Astrocyte of the hippocampus (primary cell): Measurements from ENCODE around the gene GPR180.
"Not testable (repeated sequence)": the region's sequence is repeated elsewhere in the genome, so short reads cannot be mapped to it uniquely, and the experiment has no call there.

Experiments
- DNase-seq: peaks from one replicate; pipeline ENCODE4 v3.0.0; 2011; ENCODE audit warnings: low read depth, low spot score

GPR180 gene

DNA sequence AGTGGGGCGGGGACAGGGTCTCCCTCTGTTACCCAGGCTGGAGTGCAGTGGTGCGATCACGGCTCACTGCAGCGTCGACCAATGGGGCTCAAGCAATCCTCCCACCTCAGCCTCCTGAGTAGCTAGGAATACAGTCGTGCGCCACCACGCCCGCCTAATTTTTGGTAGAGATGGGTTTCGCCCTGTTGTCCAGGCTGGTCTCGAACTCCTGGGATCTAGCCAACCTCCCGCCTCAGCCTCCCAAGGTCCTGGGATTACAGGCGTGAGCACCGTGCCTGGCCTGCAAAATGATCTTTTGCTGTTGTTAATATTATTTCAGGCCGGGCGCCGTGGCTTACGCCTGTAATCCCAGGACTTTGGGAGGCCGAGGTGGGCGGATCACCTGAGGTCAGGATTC is 5.1 kb upstream of the GPR180 start:
- no peak for DNase-seq

- DNase-seq: peak; percentile 5
Observed at GRCh38 chr13:94598281-94598680, 3.4 kb upstream of the GPR180 start.

DNA sequence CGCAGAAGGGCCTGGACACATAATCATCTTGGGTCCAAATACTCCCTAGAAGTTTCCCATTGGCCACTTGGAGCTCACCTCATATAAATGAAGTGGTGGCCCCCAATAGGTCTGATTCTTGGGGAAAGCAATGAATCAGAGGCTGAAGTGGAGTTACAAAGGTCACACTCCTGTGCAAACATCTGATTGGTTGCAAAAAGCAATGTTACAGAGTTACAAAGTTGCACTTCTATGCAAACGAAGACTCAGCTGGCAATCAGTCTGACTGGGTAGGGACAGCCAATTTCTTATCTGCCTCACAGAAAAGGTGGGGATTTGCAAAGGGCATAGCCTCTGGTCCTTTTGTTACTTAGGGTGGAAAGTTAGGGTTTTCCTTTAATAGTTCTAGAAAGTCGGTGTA is 1.8 kb upstream of the GPR180 start:
- DNase-seq: no peak

DNA sequence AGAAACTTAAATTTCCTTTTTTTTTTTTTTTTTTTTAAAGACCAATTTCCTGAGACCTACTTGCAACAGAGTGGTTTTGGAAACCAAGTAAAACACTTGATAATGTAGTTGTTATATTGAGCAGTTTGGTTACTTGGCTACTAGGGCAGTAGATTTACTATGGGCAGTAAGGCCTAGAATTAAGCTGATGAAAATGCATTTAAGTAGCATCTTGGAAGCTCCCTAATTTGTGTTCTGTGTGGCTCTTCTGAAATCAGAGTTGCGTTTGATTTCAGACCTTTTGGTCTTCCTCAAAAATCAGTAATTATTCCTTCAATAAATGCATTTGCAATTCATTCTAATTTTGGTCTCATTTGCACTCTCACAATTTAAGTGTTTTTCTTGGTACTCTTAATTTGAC is 810 bp downstream of the GPR180 start:
- DNase-seq: no peak

DNA sequence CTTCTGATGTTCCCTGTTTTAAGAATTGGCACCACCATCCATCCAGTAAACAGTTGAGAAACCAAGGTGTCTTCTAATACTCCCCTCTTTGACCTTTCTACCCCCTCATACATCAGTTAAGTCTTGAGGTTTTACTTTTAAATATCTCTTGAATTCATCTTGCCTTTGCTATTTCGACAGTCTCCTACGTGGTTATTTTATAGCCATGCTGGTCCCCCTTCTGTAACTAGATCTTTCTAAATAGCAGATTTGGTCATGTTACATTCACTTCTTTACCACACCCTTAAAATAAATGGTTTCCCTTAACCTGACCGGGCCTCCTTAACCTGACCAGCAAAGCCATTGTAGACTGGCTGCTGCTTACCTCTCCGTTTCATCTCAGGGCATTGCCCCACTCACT is 5.4 kb downstream of the GPR180 start:
- no peak for DNase-seq

DNA sequence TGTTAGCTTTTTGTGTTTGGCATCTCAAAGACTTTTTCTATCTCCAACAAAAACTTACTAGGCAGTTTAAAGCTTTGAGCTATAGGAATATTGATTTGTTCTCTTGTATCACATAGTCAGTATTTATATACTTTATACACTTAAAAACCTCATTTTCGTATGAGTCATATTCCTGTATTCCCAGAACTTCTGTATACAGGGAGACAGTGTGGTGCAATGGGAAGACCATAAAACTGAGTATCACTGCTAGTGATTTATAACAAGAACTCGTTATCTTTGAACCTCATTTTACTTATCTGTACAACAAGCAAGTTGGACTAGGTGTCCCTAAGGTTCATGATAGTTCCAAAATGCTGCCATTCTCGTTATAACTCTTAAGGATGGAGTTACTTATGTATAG is 6.3 kb downstream of the GPR180 start:
- no peak for DNase-seq

- DNase-seq: no peak
Observed at GRCh38 chr13:94608586-94608985, 6.9 kb downstream of the GPR180 start.

DNA sequence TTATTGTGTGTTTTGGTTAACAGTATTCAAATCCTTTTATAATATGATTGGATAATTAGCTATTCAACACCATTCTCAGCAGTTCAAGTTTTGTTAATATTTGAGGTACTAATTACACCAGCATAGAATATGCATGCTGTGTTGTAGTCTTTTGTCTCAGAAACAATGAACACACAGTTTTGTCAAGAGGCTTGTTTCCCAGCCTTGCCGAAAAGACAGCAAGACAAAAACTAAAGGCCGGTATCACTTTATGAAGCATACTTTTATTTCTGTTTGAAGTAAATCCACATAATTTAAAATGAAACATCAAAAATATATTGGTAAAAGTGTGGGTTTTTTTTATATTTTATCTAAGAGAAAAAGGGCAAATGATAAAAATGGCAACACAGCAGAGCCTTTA is 7.5 kb downstream of the GPR180 start:
- DNase-seq: no peak

DNA sequence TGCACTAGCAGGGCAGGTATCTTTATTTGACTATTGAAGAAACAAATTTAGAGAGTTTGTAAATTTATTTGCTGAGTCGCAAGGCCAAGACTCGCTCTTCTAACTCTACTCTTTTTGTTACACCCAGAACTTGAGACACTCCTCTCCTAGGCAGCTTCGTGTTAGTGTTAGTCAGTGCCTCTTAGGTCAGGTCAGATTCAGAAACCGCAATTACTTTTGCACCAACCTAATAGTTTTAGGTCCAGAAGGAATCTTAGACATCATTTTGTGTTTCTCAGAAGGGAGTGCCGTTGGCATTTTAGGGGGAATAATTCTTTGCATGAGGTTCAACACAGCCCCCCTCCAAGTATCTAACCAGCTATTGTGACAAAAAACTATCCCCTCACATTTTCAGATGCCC is 8.8 kb downstream of the GPR180 start:
- DNase-seq: no peak

DNA sequence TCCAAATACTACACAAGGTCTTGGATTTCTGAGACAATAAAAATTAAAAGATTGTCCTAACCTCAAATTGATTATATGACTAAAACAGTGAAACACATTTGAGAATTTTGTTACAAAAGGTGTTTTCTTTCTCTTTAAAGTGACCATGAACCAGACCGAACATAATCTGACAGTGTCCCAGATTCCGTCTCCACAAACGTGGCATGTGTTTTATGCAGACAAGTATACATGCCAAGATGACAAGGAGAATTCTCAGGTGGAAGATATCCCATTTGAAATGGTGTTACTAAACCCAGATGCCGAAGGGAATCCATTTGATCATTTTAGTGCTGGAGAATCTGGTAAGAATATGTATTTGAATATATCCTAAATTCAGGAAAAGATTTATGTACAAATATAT is 10.4 kb downstream of the GPR180 start:
- DNase-seq: no peak

DNA sequence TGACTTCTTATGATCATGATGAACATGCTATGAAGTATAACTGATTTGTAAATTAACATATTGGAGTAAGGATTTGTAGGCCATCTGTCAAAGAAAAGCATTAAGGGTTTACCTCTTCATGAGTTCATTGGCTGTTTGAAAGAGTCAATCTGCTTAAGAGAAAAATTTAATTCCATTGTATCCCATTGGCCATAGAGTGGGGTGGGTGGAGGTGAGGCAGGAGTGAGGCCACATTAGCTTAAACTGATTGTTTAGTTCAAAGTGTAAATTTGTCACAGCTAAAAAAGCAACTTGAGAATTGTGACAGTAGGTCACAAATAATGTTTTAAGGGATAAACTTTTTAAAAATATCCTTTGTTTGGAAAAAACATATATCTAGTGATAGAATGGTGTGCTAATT is 11.4 kb downstream of the GPR180 start:
- no peak for DNase-seq

DNA sequence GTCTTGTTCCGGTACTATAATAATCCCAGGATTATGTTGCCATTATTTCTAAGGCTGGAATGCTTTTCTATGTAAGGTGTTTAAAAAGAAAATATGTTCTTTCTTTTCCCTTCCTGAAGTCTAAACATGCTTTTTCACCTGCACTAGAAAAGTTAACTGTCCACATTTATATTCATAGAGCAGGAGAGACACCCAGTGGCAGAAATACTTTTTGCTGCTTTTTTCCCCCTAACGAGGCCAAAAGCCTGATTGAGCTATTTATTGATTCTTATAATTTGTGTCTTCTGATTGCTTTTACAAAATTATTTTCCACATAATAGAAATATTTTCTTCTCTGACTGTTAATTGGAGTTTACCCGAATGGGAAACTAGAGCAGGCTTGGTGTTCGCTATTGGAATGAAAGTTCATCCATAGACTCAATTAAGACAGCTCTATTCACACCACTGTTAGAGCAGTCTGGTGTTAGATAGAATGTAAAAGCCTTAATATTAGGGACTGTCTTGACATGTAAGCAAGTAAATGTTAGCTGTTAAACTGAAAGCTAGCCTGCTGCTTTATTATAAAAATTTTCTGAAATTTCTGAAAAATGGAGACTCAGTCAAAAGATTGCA is 15.8 kb downstream of the GPR180 start:
- DNase-seq: peak; percentile 53

GRCh38 chr13:94620286-94620896 is 18.7 kb downstream of the GPR180 start:
- peak; percentile 68 for DNase-seq

- no peak for DNase-seq
Observed at GRCh38 chr13:94622344-94622743, 20.7 kb downstream of the GPR180 start.

DNA sequence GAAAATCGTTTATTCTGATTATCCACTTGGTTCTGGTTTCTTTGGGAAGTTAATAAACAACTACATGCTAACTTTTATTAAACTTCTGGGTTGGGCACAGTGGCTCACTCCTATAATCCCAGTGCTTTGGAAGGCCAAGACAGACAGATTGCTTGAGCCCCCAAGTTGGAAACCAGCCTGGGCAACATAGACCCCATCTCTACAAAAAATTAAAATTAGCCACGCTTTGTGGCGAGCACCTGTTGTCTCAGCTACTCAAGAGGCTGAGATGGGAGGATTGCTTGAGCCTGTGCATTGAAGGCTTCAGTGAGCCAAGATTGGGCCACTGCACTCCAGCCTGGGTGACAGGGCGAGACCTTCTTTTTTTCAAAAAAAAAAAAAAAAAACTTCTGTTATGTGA is 21.7 kb downstream of the GPR180 start:
- DNase-seq: no peak

GRCh38 chr13:94630858-94631257 is 29.2 kb downstream of the GPR180 start:
- no peak for DNase-seq

DNA sequence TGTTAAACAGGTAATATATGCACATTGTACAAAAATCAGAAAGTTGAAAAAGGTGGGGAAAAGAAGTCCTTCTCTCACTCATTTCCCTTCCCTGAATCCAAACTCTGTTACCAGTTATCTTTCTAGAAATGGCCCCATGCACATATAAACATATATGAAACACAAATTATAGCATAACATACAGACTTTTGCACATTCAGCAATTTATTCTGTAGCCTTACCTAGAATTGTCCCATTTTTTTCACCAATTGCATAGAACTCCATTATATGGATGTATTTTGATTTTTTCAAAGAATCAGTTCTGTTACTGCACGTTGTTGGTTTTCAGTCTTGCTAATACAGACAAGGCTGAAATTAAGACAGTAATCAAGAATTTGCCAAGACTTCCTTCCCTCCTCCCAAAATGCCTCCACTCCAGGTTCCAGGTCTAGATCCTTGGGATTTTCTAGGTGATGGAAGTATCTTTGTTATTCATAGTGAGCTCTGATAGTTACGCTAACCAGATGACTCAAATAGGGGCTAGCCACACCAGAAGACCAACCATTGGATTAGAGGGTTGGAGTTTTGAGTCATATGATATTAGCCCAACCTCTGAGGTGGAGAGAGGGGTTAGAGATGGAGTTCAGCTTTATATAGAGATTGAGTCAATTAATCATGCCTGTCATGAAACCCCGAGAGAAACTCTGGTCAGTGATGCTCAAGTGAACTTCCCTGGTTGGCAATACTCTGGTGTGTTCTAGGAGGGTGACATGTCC is 30.7 kb downstream of the GPR180 start:
- no peak for DNase-seq

- not testable (repeated sequence) for DNase-seq
Observed at GRCh38 chr13:94636096-94636495, 34.4 kb downstream of the GPR180 start.

- DNase-seq: no peak
Observed at GRCh38 chr13:94636942-94637578, 35.4 kb downstream of the GPR180 start.

- not testable (repeated sequence) for DNase-seq
Observed at GRCh38 chr13:94637677-94638076, 36.0 kb downstream of the GPR180 start.

DNA sequence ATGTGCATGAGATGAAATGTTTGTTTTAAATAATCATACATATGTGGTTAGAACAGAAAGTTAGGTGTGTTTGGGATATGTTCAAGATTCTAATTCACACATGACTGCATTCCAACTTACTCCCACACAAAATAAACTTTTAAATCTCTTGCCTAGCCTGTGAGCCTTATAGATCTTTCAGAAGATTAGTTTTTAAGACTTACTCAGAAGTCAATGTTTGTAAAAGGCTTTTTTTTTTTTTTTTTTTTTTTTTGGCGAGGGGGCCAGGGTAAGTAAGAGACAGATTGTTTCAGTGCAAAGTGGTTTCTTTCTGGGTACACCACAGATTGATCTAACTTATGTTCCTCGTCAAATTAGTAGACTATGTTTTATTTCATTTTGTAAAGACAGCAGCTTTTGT is 39.1 kb downstream of the GPR180 start:
- no peak for DNase-seq

DNA sequence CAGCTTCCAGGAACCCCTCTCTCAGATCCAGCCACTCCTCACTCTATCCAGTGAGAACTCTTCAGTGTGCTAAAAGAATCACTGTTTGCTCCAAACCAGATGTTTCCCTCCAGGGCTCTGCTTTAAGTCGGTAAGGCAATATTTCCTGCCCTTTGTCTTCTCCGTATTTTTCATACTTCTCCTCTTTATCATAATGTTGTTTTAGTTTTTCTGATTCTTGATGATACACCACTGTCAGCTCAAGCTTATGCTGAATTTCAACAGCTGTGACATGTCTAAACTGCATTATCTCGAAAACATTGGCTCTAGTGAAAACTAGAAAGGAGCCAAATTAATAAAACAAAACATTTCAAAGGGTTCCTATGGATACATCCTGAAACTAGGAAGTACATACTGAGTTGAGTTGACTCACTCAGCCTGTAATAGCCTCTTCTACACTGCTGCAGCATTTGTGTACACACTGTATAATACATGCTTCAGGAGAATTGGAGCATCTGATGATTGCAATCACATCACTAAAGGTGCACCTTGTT is 39.8 kb downstream of the GPR180 start:
- DNase-seq: peak; percentile 32
